Transverse colon (tissue), 4 donors: ENCODE data around the gene ITGA3. TPM values are rescaled to one million over a fixed set of nuclear protein-coding genes. Genes with fewer than 3 reads are reported as not detected.
A peak's percentile ranks its signal among the peaks of the same experiment; 100 is the strongest.
"Not testable (repeated sequence)": the region's sequence is repeated elsewhere in the genome, so short reads cannot be mapped to it uniquely, and the experiment has no call there.

Experiments
- DNase-seq: peaks from one replicate; pipeline ENCODE4 v3.0.0-alpha.2; 2019
- H3K27ac ChIP-seq, 4 donors: fragments of 200-600 bp; sonication (generic); 2 replicates each; pipeline ENCODE4 v1.5.1; 2016 to 2018; ENCODE audit warnings: inconsistent platforms in 4 of 4
- H3K27me3 ChIP-seq: fragments of 200-600 bp; sonication (generic); 2 replicates; pipeline ENCODE4 v1.5.1; 2017; ENCODE audit warnings: inconsistent platforms
- H3K36me3 ChIP-seq, 4 donors: fragments of 200-600 bp; sonication (generic); 2 replicates each; pipeline ENCODE4 v1.5.1; 2017 to 2019; ENCODE audit warnings: inconsistent platforms in 4 of 4
- H3K4me1 ChIP-seq, 4 donors: fragments of 200-600 bp; sonication (generic); 2 replicates each; pipeline ENCODE4 v1.5.1; 2017 to 2020; ENCODE audit warnings: inconsistent platforms in 4 of 4
- H3K4me3 ChIP-seq, 4 donors: fragments of 200-600 bp; sonication (generic); 1 replicate in 1 of 4; 2 replicates in 3 of 4; pipeline versions ENCODE4 v1.5.1 to v1.6.1; 2017 to 2019; ENCODE audit warnings: inconsistent platforms in 4 of 4
- H3K9me3 ChIP-seq, 2 donors: fragments of 200-600 bp; sonication (generic); 2 replicates each; pipeline ENCODE4 v1.5.1; 2017 to 2019; ENCODE audit warnings: inconsistent platforms in 2 of 2
- CTCF ChIP-seq, 5 experiments: fragments of 200-600 bp in 3 of 5; fragments of 450-650 bp in 2 of 5; sonication (generic) in 3 of 5; IDR thresholded peaks; 1 replicate in 2 of 5; 2 replicates in 3 of 5; pipeline ENCODE4 v1.5.1; 2016 to 2017; ENCODE audit warnings: antibody characterized with exemption in 5 of 5, inconsistent platforms in 3 of 5, mild to moderate bottlenecking in 2 of 5, moderate library complexity in 1 of 5
- EP300 ChIP-seq: sonication (generic); formaldehyde crosslinking; IDR thresholded peaks from one replicate; pipeline ENCODE4 v1.6.1; 2017; ENCODE audit warnings: antibody characterized with exemption, low read depth
- POLR2A ChIP-seq: fragments of 450-650 bp; IDR thresholded peaks from one replicate; pipeline ENCODE4 v1.6.1; 2016; ENCODE audit warnings: antibody characterized with exemption, mild to moderate bottlenecking, moderate library complexity
- POLR2AphosphoS5 ChIP-seq, 3 donors: sonication (generic); formaldehyde crosslinking; IDR thresholded peaks; one replicate each; pipeline ENCODE4 v1.6.1; 2016; ENCODE audit warnings: antibody characterized with exemption in 3 of 3
- WGBS, 2 donors: methylation state at CpG; one replicate each; pipeline ENCODE4 v1.1.5; 2018; ENCODE audit warnings: low coverage in 1 of 2; 5-methylcytosine and 5-hydroxymethylcytosine counted together
- in situ Hi-C, 4 donors: fragments of 200-750 bp; cut with MboI; loops; one replicate each; pipeline versions ENCODE4 v1.15.0 to v1.15.1; 2017; ENCODE audit warnings: low sequenced_read_pairs in 3 of 4, low pct_ligation_motif_present in 1 of 4, low pct_unique_long_range_greater_than_20kb in 1 of 4
- intact Hi-C: fragments of 100-400 bp; cut with DNase I; formaldehyde crosslinking; loops from one replicate; pipeline ENCODE4 v1.15.1; 2023; ENCODE audit warnings: low total_unique reads
- total RNA-seq, 4 donors: library from RNA; depleted of rRNA; stranded (reverse); fragments of >200 nt; gene quantifications; one replicate each; pipeline ENCODE4 v1.1.0, GENCODE V29; 2016

Gene ITGA3
- total RNA-seq, 4 donors from 2014 or later = 147 to 294 (median 171) TPM

- Histone ChIP-seq H3K4me1 (peaks cover 12 to 43% (median 18%) of the 10 kb centered on the region in 4 donors), H3K9me3 (no peaks in the 10 kb centered on the region), H3K27me3 (no peaks in the 10 kb centered on the region), H3K27ac (peak overlapping the region in 1 of 4 donors; percentile 80), H3K36me3 (no peaks in the 10 kb centered on the region), H3K4me3 (no peak overlapping the region)
- in situ Hi-C loops = no loop called here
- WGBS, 2 donors = 80% methylated on average over 1 of the region's 1 CpG; no CpG with 5 or more reads in 1 of the 2 donors
- no peak for DNase-seq
- intact Hi-C loops = no loop called here
- no peak for TF ChIP-seq CTCF (IDR thresholded peaks at IDR 0.05)
- TF ChIP-seq EP300 = no peak
- no peak for TF ChIP-seq POLR2AphosphoS5 (IDR thresholded peaks at IDR 0.05)
- no peak for TF ChIP-seq POLR2A
Observed at GRCh38 chr17:50035945-50036344, 20.0 kb upstream of the ITGA3 start.

- intact Hi-C loops = no loop called here
- TF ChIP-seq POLR2AphosphoS5 (IDR thresholded peaks at IDR 0.05) = no peak
- TF ChIP-seq POLR2A = no peak
- TF ChIP-seq CTCF (IDR thresholded peaks at IDR 0.05) = no peak
- no peak for TF ChIP-seq EP300
- Histone ChIP-seq H3K9me3 (no peaks in the 10 kb centered on the region), H3K4me3 (no peak overlapping the region), H3K27me3 (no peaks in the 10 kb centered on the region), H3K27ac (peak overlapping the region; percentile 39 to 80 (median 50)), H3K4me1 (peaks cover 12 to 43% (median 18%) of the 10 kb centered on the region in 4 donors), H3K36me3 (no peaks in the 10 kb centered on the region)
- 39% methylated on average over 11 of the region's 11 CpGs; no CpG with 5 or more reads in 1 of the 2 donors for WGBS, 2 donors
- in situ Hi-C loops = no loop called here
- DNase-seq = no peak
Observed at GRCh38 chr17:50036455-50037261, 19.3 kb upstream of the ITGA3 start.

- Histone ChIP-seq H3K4me3 (no peak overlapping the region), H3K9me3 (no peaks in the 10 kb centered on the region), H3K36me3 (no peaks in the 10 kb centered on the region), H3K27me3 (no peaks in the 10 kb centered on the region), H3K4me1 (peaks cover 12 to 43% (median 18%) of the 10 kb centered on the region in 4 donors), H3K27ac (peak overlapping the region; percentile 39 to 80 (median 50))
- in situ Hi-C loops (no loop called here), intact Hi-C loops (no loop called here)
- no peak for TF ChIP-seq EP300
- TF ChIP-seq POLR2AphosphoS5 (IDR thresholded peaks at IDR 0.05) = peak; percentile 17 to 61 (median 48)
- 51 to 61% methylated on average over 5 to 14 of the region's 14 CpGs for WGBS, 2 donors
- peak; percentile 53 for DNase-seq
Observed at GRCh38 chr17:50037321-50038107, 18.4 kb upstream of the ITGA3 start.

GRCh38 chr17:50039058-50039457, 16.9 kb upstream of the ITGA3 start:
- TF ChIP-seq POLR2A (no peak), EP300 (no peak), CTCF (IDR thresholded peaks at IDR 0.05) (no peak), POLR2AphosphoS5 (IDR thresholded peaks at IDR 0.05) (no peak)
- H3K4me3 ChIP-seq = no peak overlapping the region
- in situ Hi-C loops = no loop called here
- no peaks in the 10 kb centered on the region for H3K36me3 ChIP-seq
- H3K9me3 ChIP-seq = no peaks in the 10 kb centered on the region
- peaks cover 12 to 38% (median 18%) of the 10 kb centered on the region in 4 donors for H3K4me1 ChIP-seq
- no peak overlapping the region for H3K27ac ChIP-seq
- no peak for DNase-seq
- 82 to 100% methylated on average over 1 to 4 of the region's 4 CpGs for WGBS, 2 donors
- H3K27me3 ChIP-seq = no peaks in the 10 kb centered on the region
- intact Hi-C loops = no loop called here

- peaks cover 12 to 42% (median 18%) of the 10 kb centered on the region in 4 donors for H3K4me1 ChIP-seq
- H3K9me3 ChIP-seq, H3K4me3 ChIP-seq, H3K36me3 ChIP-seq, H3K27ac ChIP-seq, intact Hi-C loops, DNase-seq, H3K27me3 ChIP-seq, in situ Hi-C loops: not testable (repeated sequence)
- WGBS, 2 donors = 86 to 87% methylated on average over 4 to 5 of the region's 5 CpGs
Observed at GRCh38 chr17:50040496-50040895, 15.4 kb upstream of the ITGA3 start.
